Cardiac fibroblast (primary cell): Measurements from ENCODE around the gene CTXN3.

ENCODE experiments used
- DNase-seq, 2 donors: peaks; one replicate each; pipeline versions ENCODE4 v3.0.0 to v3.0.0-alpha.2; 2010; ENCODE audit warnings: low read depth in 2 of 2
- H3K4me3 ChIP-seq, 2 donors: replicated peaks in 1 of 2; 1 replicate in 1 of 2; 2 replicates in 1 of 2; pipeline ENCODE4 v1.5.1; 2011; ENCODE audit warnings: low read depth in 2 of 2, low read length in 2 of 2, mild to moderate bottlenecking in 2 of 2, moderate library complexity in 1 of 2
- CTCF ChIP-seq: IDR thresholded peaks from one replicate; pipeline ENCODE4 v1.5.1; 2011; ENCODE audit warnings: low read depth, mild to moderate bottlenecking, low read length, inconsistent platforms

CTXN3 gene

GRCh38 chr5:127686424-127686823, 37.5 kb downstream of the CTXN3 start:
- no peak overlapping the region for H3K4me3 ChIP-seq
- TF ChIP-seq CTCF, result no peak
- DNase-seq, result no peak

- no peak for TF ChIP-seq CTCF
- H3K4me3 ChIP-seq, result no peak overlapping the region
- DNase-seq, result no peak
Observed at GRCh38 chr5:127694518-127695171, 45.8 kb downstream of the CTXN3 start.

GRCh38 chr5:127695346-127695745, 46.5 kb downstream of the CTXN3 start:
- TF ChIP-seq CTCF, result no peak
- no peak for DNase-seq

GRCh38 chr5:127696683-127697082, 47.8 kb downstream of the CTXN3 start:
- peak; percentile 81 to 84 for DNase-seq
- no peak overlapping the region for H3K4me3 ChIP-seq
- no peak for TF ChIP-seq CTCF

More at GRCh38 chr5:127695346-127695745, 46.5 kb downstream of the CTXN3 start:
- H3K4me3 ChIP-seq, result no peak overlapping the region

- no peak overlapping the region for H3K4me3 ChIP-seq
- peak; percentile 25 to 55 for DNase-seq
- no peak for TF ChIP-seq CTCF
Observed at GRCh38 chr5:127697894-127698600, 49.2 kb downstream of the CTXN3 start.

- no peak for DNase-seq
- TF ChIP-seq CTCF, result no peak
- H3K4me3 ChIP-seq, result no peak overlapping the region
Observed at GRCh38 chr5:127699416-127699815, 50.5 kb downstream of the CTXN3 start.
